A549 treated with DMSO at 1 μM for 4 hours (cell line): ENCODE results near the gene STX7. TPM values are rescaled to one million over a fixed set of nuclear protein-coding genes. Genes with fewer than 3 reads are reported as not detected.

Source experiments
- total RNA-seq: library from RNA; stranded (reverse); fragments of 200-300 nt; extraction: Qiagen RNA extraction; gene quantifications from 5 replicates; pipeline ENCODE4 v1.2.3, GENCODE V29; 2022; ENCODE audit warnings: low read depth

STX7 gene, protein sequence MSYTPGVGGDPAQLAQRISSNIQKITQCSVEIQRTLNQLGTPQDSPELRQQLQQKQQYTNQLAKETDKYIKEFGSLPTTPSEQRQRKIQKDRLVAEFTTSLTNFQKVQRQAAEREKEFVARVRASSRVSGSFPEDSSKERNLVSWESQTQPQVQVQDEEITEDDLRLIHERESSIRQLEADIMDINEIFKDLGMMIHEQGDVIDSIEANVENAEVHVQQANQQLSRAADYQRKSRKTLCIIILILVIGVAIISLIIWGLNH
- 19.0 to 26.6 TPM (median 23.8 TPM) in 5 replicates for total RNA-seq

DNA sequence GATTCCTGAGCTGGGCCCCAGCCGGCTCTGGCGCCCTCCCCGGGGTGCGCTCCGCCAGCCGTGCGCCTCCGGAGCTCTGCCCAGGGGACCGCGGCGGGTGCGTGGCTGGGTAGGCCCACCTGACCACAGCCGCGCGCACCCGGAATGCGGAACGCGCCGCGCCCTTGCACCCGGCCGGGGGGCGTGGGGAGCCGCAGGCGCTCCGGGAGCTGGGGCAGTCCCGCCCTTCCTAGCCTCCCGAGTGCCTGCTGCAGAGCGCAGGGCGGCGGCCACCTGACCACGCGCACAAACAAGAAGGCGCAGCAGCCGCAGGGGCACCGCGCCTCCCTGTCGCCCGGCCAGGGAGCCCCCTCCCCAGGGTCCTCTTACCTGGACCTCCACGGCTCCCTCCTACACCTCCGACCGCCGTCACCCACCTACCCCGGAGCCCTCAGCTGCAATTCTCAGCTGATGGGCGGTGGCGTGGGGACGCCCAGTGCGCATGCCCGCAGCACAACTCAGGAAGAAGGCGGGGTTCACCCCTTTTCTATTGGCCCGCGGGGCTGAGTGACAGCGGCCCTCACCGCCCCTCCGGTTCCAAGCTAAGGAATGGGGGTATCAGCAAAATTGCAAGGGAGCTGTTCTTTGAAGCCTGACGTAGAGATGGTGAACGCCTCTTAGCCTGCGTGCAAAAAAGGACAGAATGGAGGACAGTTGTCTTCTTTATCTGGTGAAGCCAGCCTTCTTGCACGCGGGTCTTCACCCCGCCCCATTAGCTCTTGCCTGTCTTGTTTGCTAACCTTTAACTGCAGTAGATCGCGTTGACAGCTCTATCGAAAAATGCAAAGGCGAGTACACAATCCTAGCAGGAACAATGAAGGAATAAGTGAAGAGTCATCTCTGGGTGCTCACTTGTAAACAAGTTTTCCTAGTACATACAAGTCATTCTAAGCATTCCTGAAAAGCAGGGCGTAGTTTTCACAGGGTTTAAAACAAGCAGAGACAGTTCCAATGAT is at the start of gene STX7:
Gene STX7, minus strand, starts transcription at position 479 of the 995 bp plus-strand sequence. CDS start 9,586 bp downstream, outside the sequence.

DNA sequence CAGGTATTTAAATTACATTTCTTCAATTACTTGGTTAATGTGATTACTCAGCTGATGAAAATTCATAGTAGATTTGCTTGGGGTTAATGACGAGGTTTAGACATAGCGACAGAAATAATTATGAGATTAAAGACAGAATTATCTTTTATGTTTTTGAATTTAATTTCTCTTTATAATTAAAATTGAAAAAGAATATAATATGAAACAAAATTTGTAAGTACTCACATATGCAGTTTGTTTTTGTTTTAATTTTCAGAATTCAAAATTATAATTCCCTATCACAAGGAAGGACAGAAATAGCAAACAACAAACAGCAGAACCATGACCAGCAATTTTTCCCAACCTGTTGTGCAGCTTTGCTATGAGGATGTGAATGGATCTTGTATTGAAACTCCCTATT is 39.5 kb upstream of the STX7 start, which contains the start of gene TAAR8:
Gene TAAR8, plus strand, starts transcription at position 301 of the 400 bp plus-strand sequence. Its CDS starts 21 bp downstream, at position 322.

DNA sequence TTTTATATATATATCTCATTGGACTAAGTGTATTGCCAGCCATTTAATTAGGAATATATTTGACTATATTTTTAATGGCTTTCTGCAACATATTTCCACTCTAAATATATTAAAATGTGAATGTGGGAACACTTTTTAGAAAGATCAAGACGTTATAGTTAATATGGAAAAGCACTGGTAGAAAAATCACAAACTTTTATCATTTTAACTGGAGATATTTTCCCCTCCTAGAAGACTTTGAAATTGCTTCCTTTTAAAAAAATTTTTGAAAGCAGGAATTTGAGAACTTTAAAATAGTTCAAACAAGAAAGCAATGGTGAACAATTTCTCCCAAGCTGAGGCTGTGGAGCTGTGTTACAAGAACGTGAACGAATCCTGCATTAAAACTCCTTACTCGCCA is 25.1 kb upstream of the STX7 start, which contains the start of gene TAAR9:
Gene TAAR9, plus strand, starts transcription at position 301 of the 400 bp plus-strand sequence. Its CDS starts 13 bp downstream, at position 314.

DNA sequence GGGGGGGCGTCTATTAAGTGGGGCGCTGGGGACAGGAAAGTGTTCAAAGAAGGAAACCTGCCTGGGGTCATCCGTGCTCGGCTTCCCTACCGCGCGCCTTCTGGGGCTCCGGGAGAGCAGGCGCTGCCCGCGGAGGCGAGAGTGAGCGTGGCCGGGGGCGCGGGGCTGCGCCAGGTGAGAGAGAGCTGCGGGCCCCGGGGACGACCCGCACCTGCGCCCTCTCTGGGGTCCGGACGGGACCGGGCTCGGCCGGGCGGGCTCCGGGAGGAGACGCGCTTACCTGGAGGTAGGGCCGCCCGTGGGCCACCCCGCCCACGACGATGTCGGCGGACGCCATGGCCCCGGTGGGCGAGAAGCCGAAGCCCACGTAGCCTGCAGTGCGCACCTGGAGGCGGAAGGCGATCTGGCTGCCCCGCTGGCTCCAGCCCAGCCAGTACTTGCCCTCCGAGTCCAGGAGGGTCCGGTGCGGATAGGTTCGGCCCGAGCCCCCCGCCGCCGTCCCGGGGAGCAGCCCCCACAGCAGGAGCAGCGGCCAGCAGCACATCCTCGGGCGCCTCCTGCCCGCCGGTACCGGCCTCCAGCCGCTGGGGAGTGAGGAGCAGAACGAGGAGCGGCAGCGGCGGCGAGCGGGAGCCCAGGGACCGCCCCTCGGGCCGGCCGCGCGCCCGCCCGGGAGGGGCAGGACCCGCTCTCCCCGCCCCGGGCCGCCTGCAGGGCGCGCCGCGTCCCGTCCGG is 111.9 kb downstream of the STX7 start, which contains the start of gene MOXD1:
Gene MOXD1, minus strand, starts transcription at position 593 of the 735 bp plus-strand sequence. Its CDS starts 49 bp downstream, at position 544.

Other genes starting within 250 kb of the STX7 start
- gene MOXD1, start 111.6 kb downstream of the STX7 start, total RNA-seq = 1.5 to 2.4 TPM (median 2.0 TPM) in 5 replicates
- gene TAAR9, start 25.2 kb upstream of the STX7 start, total RNA-seq = not detected in 5 replicates
- gene TAAR8, start 39.6 kb upstream of the STX7 start, total RNA-seq = not detected in 5 replicates
- not detected in 5 replicates for gene TAAR6, start 57.2 kb upstream of the STX7 start, total RNA-seq
- gene TAAR5, start 76.6 kb upstream of the STX7 start, total RNA-seq = not detected in 5 replicates
- not detected in 5 replicates for gene TAAR2, start 111.2 kb upstream of the STX7 start, total RNA-seq
- gene TAAR1, start 146.1 kb upstream of the STX7 start, total RNA-seq = not detected in 5 replicates
- gene VNN1, start 200.9 kb upstream of the STX7 start, total RNA-seq = 0.09 to 0.15 TPM (median 0.10 TPM) in 5 replicates
- gene VNN2, start 244.8 kb upstream of the STX7 start, total RNA-seq = not detected in 5 replicates